H9 (cell line): ENCODE results near the gene POR. TPM values are rescaled to one million over a fixed set of nuclear protein-coding genes. Genes with fewer than 3 reads are reported as not detected.

ENCODE experiments used
- DNase-seq: peaks from one replicate; pipeline ENCODE4 v3.0.0-alpha.2; 2017
- H2AFZ ChIP-seq: one replicate; pipeline ENCODE4 v1.6.1; 2013; ENCODE audit warnings: mild to moderate bottlenecking, low read length, control low read depth, moderate library complexity
- H2AK5ac ChIP-seq: 2 replicates; pipeline ENCODE4 v1.6.1; 2013; ENCODE audit warnings: low read length, control low read depth, mixed read lengths; ENCODE audit not compliant: insufficient read length
- H2BK120ac ChIP-seq: one replicate; pipeline ENCODE4 v1.6.1; 2013; ENCODE audit warnings: low read depth, mild to moderate bottlenecking, low read length, control low read depth, inconsistent platforms; ENCODE audit not compliant: poor library complexity, severe bottlenecking
- H2BK12ac ChIP-seq: 2 replicates; pipeline ENCODE4 v1.6.1; 2013; ENCODE audit warnings: low read length, control low read depth, mixed read lengths, low read depth; ENCODE audit not compliant: insufficient read length
- H2BK15ac ChIP-seq: 2 replicates; pipeline ENCODE4 v1.6.1; 2013; ENCODE audit warnings: low read depth, low read length, control low read depth
- H2BK20ac ChIP-seq: one replicate; pipeline ENCODE4 v1.6.1; 2013; ENCODE audit warnings: low read depth, mild to moderate bottlenecking, low read length, control low read depth, inconsistent platforms; ENCODE audit not compliant: poor library complexity, severe bottlenecking
- H2BK5ac ChIP-seq: 2 replicates; pipeline ENCODE4 v1.6.1; 2013; ENCODE audit warnings: low read length, control low read depth, mixed read lengths; ENCODE audit not compliant: insufficient read length
- H3K14ac ChIP-seq: 2 replicates; pipeline ENCODE4 v1.6.1; 2013; ENCODE audit warnings: low read length, control low read depth; ENCODE audit not compliant: insufficient read depth
- H3K18ac ChIP-seq: 2 replicates; pipeline ENCODE4 v1.6.1; 2013; ENCODE audit warnings: low read depth, mild to moderate bottlenecking, mixed read lengths, low read length, control low read depth; ENCODE audit not compliant: insufficient read length
- H3K23ac ChIP-seq: 2 replicates; pipeline ENCODE4 v1.6.1; 2013; ENCODE audit warnings: low read length, control low read depth, mixed read lengths, low read depth; ENCODE audit not compliant: insufficient read length
- H3K23me2 ChIP-seq: 2 replicates; pipeline ENCODE4 v1.6.1; 2013; ENCODE audit warnings: low read depth, mild to moderate bottlenecking, mixed read lengths, low read length, control low read depth; ENCODE audit not compliant: insufficient read length, poor library complexity, severe bottlenecking
- H3K27ac ChIP-seq: 2 replicates; pipeline ENCODE4 v1.5.1; 2013; ENCODE audit warnings: low read length, control low read depth, mixed read lengths, low read depth; ENCODE audit not compliant: insufficient read length
- H3K27me3 ChIP-seq: 2 replicates; pipeline ENCODE4 v1.6.1; 2013; ENCODE audit warnings: low read length, control low read depth, inconsistent platforms; ENCODE audit not compliant: insufficient read depth
- H3K4ac ChIP-seq: 2 replicates; pipeline ENCODE4 v1.6.1; 2013; ENCODE audit warnings: low read depth, mild to moderate bottlenecking, control low read depth, inconsistent platforms, low read length, moderate library complexity
- H3K4me1 ChIP-seq: 2 replicates; pipeline ENCODE4 v1.6.1; 2013; ENCODE audit warnings: low read length, control low read depth, inconsistent platforms; ENCODE audit not compliant: insufficient read depth
- H3K4me2 ChIP-seq: 2 replicates; pipeline ENCODE4 v1.6.1; 2013; ENCODE audit warnings: low read length, control low read depth, mixed read lengths; ENCODE audit not compliant: insufficient read length, insufficient read depth
- H3K56ac ChIP-seq: 2 replicates; pipeline ENCODE4 v1.6.1; 2013; ENCODE audit warnings: low read depth, mild to moderate bottlenecking, mixed read lengths, low read length, control low read depth; ENCODE audit not compliant: insufficient read length
- H3K79me1 ChIP-seq: 2 replicates; pipeline ENCODE4 v1.6.1; 2013; ENCODE audit warnings: low read depth, mild to moderate bottlenecking, moderate library complexity, low read length, control low read depth, inconsistent platforms; ENCODE audit not compliant: insufficient read depth, poor library complexity, severe bottlenecking
- H3K79me2 ChIP-seq: 2 replicates; pipeline ENCODE4 v1.6.1; 2013; ENCODE audit warnings: low read length, control low read depth, inconsistent platforms; ENCODE audit not compliant: insufficient read depth
- H3K9ac ChIP-seq: 2 replicates; pipeline ENCODE4 v1.6.1; 2013; ENCODE audit warnings: low read length, control low read depth, mixed read lengths; ENCODE audit not compliant: insufficient read length; ENCODE audit errors: extremely low read depth
- H3K9me3 ChIP-seq: one replicate; pipeline ENCODE4 v1.6.1; 2013; ENCODE audit warnings: low read depth, low read length, inconsistent platforms; ENCODE audit not compliant: control insufficient read depth
- H3T11ph ChIP-seq: one replicate; pipeline ENCODE4 v1.6.1; 2013; ENCODE audit warnings: mild to moderate bottlenecking, low read length, control low read depth, inconsistent platforms
- H4K20me1 ChIP-seq: one replicate; pipeline ENCODE4 v1.6.1; 2013; ENCODE audit not compliant: control insufficient read depth, insufficient read length, insufficient read depth
- H4K5ac ChIP-seq: 2 replicates; pipeline ENCODE4 v1.6.1; 2013; ENCODE audit warnings: low read depth, mild to moderate bottlenecking, mixed read lengths, low read length, control low read depth; ENCODE audit not compliant: insufficient read length
- H4K8ac ChIP-seq: replicated peaks from 2 replicates; pipeline ENCODE4 v1.6.1; 2013; ENCODE audit warnings: low read length, control low read depth, mixed read lengths, low read depth; ENCODE audit not compliant: insufficient read length
- H4K91ac ChIP-seq: 2 replicates; pipeline ENCODE4 v1.6.1; 2013; ENCODE audit warnings: low read depth, mild to moderate bottlenecking, moderate library complexity, mixed read lengths, low read length, control low read depth; ENCODE audit not compliant: insufficient read length
- H3K27ac Mint-ChIP-seq, 3 experiments: 2 replicates in 2 of 3; 3 replicates in 1 of 3; pipeline ENCODE4 v1.8.0; 2020 to 2021; ENCODE audit warnings: mixed read lengths in 3 of 3, mild to moderate bottlenecking in 1 of 3, moderate library complexity in 1 of 3
- H3K27me3 Mint-ChIP-seq: 2 replicates; pipeline ENCODE4 v1.8.0; 2021; ENCODE audit warnings: low read depth, mild to moderate bottlenecking, moderate library complexity, mixed read lengths
- H3K36me3 Mint-ChIP-seq, 3 experiments: 2 replicates in 2 of 3; 3 replicates in 1 of 3; pipeline ENCODE4 v1.8.0; 2020 to 2021; ENCODE audit warnings: low read depth in 3 of 3, mixed read lengths in 3 of 3; ENCODE audit not compliant: insufficient read depth in 1 of 3
- H3K4me1 Mint-ChIP-seq, 2 experiments: 2 replicates each; pipeline ENCODE4 v1.8.0; 2020; ENCODE audit warnings: mixed read lengths in 2 of 2
- H3K4me3 Mint-ChIP-seq, 2 experiments: 2 replicates in 1 of 2; 3 replicates in 1 of 2; pipeline ENCODE4 v1.8.0; 2020 to 2021; ENCODE audit warnings: mild to moderate bottlenecking in 2 of 2, mixed read lengths in 2 of 2, moderate library complexity in 1 of 2
- H3K9me3 Mint-ChIP-seq, 2 experiments: 2 replicates in 1 of 2; 3 replicates in 1 of 2; pipeline ENCODE4 v1.8.0; 2020; ENCODE audit warnings: mild to moderate bottlenecking in 2 of 2, mixed read lengths in 2 of 2, moderate library complexity in 1 of 2
- CTCF ChIP-seq: fragments of 200-600 bp; sonication (generic); conservative IDR thresholded peaks from 3 replicates; pipeline ENCODE4 v1.8.0; 2021; ENCODE audit warnings: antibody characterized with exemption, mild to moderate bottlenecking
- WGBS: extraction: QIAGEN DNeasy Blood & Tissue Kit; methylation state at CpG from one replicate; pipeline ENCODE4 v1.1.7; 2013; ENCODE audit warnings: missing lambda C conversion rate, low lambda C conversion rate, mixed read lengths; ENCODE audit not compliant: insufficient read length; ENCODE audit errors: extremely low coverage; 5-methylcytosine and 5-hydroxymethylcytosine counted together
- total RNA-seq: library from RNA; stranded (reverse); gene quantifications from 2 replicates; pipeline ENCODE4 v1.2.1, GENCODE V29; 2021

Gene POR
- total RNA-seq, 1 experiment from 2014 or later, result 128 TPM

GRCh38 chr7:75963381-75963995 lies 48.5 kb downstream of the POR start:
- no peak for DNase-seq
- Mint-ChIP-seq H3K4me3 (no peak overlapping the region), H3K27me3 (no peaks in the 10 kb centered on the region), H3K4me1 (peaks cover 4% of the 10 kb centered on the region in 2 experiments; a peak in 2 of 4 replicates), H3K9me3 (no peaks in the 10 kb centered on the region), H3K27ac (peak overlapping the region in 1 of 3 experiments; percentile 63; a peak in 2 of 7 replicates), H3K36me3 (peaks cover 12 to 38% (median 31%) of the 10 kb centered on the region in 3 experiments; a peak in 6 of 7 replicates)
- Histone ChIP-seq H2BK12ac (no peak overlapping the region), H3K9ac (no peak overlapping the region), H3K23me2 (no peaks in the 10 kb centered on the region), H3K4ac (no peak overlapping the region), H3K4me2 (no peak overlapping the region), H2AK5ac (no peak overlapping the region), H2BK5ac (no peak overlapping the region), H4K91ac (no peak overlapping the region), H3K18ac (no peak overlapping the region), H2BK120ac (no peak overlapping the region), H3K27me3 (no peaks in the 10 kb centered on the region), H4K20me1 (no peaks in the 10 kb centered on the region), H4K5ac (no peak overlapping the region), H2BK20ac (no peak overlapping the region), H3K9me3 (no peaks in the 10 kb centered on the region), H3K27ac (no peak overlapping the region), H2BK15ac (no peak overlapping the region), H3K79me1 (no peaks in the 10 kb centered on the region), H3K56ac (no peak overlapping the region), H3T11ph (no peak overlapping the region), H3K4me1 (no peaks in the 10 kb centered on the region), H3K14ac (no peak overlapping the region), H2AFZ (no peak overlapping the region), H3K23ac (no peak overlapping the region), H3K79me2 (no peaks in the 10 kb centered on the region), H4K8ac (no peak overlapping the region)
- WGBS, result no CpG with 5 or more reads among the region's 9 CpGs
- TF ChIP-seq CTCF, result no peak
